Activated T-helper 9 cell treated with anti-CD3 and anti-CD28 coated beads, Interleukin-2, amount 50 U/mL, for 16 hours (primary cell): ENCODE results near the gene SPSB2.
"Not testable (repeated sequence)": the region's sequence is repeated elsewhere in the genome, so short reads cannot be mapped to it uniquely, and the experiment has no call there.

Experiments
- DNase-seq: peaks from one replicate; pipeline ENCODE4 v3.0.0-alpha.2; 2020; ENCODE audit warnings: low read depth

The SPSB2 gene, protein sequence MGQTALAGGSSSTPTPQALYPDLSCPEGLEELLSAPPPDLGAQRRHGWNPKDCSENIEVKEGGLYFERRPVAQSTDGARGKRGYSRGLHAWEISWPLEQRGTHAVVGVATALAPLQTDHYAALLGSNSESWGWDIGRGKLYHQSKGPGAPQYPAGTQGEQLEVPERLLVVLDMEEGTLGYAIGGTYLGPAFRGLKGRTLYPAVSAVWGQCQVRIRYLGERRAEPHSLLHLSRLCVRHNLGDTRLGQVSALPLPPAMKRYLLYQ

DNA sequence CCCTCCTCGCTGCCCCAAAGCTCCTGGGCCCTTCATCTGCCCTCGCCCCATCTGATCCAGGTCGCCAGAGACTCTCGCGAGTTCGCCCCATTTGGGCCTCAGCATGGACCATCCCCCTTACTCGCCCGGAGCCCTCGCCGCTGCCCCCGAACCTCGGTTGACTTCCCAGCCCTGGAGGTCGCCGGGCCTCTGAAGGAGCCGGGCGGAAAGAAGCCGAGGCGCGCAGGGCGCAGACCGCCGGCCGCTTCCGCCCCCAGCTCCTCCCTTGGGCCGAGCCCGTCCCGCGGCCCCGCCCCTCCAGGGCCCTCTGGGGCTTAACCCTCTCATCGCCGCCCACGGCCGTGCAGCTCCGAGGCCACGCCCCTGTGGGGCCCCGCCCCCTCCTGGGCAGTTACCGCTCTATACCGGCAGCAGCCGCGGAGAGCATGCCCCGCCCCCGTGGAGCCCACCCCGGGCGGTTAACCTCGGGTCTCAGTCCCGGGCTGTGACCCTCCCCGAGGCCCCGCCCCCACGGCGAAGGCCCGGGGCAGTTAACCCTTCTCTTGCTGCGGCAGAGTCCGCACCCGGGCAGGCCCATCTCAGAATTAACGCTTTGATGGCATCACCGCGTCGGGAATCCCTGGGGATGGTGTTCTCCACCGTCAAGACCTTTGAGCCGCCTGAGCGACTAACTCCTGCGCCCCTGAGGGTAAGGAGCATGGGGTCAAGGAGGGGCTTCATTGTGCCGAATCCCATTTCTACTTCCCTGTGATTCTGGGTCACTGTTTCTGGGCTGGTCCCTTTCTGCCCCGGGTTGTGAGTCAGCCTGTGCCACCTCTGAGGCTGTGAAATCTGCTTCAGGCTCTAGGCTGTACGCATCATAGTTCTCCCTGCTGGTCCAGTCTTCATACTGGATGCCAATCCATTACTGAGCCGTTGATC lies at the start of gene SPSB2:
SPSB2 (minus strand) TSS at position 210 of the 921 bp plus-strand sequence. CDS start 402 bp downstream, outside the sequence.
- DNase-seq = peak; percentile 99

DNA sequence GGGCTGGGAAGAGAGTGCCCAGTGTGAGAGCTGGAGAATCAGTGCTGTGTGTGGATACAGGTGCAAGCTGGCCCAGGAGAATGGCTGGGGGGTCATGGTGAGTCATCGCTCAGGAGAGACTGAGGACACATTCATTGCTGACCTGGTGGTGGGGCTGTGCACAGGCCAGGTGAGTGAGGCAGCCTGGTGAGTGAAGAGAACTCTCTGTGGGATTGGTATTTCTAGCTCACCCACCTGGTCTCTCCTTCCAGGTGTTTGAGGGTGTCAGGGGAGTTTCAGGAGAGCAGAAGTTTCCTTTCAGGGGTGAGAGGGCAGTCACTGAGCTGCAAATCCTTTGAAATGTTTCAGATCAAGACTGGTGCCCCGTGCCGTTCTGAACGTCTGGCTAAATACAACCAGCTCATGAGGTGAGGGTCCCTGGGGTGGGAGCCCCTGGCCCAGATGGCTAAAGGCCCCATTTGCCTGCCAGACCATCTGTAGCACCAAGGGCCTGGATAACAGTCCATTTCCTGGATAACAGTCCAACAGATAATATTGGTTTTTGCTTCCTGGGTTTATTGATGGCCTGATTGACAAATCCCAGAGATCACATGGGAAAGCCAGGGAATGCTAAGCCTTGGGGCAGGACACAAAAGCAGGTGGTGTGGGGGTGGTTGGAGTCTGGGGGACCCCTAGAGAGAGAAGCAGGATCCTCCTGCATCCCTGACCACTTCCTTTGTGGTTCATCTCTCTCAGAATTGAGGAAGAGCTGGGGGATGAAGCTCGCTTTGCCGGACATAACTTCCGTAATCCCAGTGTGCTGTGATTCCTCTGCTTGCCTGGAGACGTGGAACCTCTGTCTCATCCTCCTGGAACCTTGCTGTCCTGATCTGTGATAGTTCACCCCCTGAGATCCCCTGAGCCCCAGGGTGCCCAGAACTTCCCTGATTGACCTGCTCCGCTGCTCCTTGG lies 49.2 kb upstream of the SPSB2 start:
- no peak for DNase-seq

DNA sequence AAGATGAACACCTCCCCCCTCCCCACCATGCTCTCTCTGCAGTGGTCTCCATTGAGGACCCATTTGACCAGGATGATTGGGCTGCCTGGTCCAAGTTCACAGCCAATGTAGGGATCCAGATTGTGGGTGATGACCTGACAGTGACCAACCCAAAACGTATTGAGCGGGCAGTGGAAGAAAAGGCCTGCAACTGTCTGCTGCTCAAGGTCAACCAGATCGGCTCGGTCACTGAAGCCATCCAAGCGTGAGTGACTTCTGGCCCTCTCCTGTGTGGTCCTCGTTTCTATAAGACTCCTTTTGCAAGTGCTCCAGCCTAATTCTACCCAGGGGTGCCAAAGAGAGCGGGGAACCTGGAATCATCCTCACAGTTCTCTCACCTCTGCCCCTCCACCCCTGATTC lies 48.4 kb upstream of the SPSB2 start:
- DNase-seq = no peak

DNA sequence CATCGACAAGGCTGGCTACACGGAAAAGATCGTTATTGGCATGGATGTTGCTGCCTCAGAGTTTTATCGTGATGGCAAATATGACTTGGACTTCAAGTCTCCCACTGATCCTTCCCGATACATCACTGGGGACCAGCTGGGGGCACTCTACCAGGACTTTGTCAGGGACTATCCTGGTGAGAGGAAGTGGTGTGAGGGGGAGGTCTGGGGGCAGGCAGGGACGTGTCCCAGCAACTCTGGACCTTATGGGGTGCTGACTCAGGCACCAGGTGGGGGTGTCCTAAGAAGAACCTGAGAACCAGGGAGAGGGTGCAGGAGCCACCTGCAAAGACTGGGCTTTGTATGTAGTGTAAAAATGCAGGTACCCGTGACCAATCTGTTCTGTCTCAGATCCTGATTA lies 46.5 kb upstream of the SPSB2 start:
- DNase-seq = no peak

DNA sequence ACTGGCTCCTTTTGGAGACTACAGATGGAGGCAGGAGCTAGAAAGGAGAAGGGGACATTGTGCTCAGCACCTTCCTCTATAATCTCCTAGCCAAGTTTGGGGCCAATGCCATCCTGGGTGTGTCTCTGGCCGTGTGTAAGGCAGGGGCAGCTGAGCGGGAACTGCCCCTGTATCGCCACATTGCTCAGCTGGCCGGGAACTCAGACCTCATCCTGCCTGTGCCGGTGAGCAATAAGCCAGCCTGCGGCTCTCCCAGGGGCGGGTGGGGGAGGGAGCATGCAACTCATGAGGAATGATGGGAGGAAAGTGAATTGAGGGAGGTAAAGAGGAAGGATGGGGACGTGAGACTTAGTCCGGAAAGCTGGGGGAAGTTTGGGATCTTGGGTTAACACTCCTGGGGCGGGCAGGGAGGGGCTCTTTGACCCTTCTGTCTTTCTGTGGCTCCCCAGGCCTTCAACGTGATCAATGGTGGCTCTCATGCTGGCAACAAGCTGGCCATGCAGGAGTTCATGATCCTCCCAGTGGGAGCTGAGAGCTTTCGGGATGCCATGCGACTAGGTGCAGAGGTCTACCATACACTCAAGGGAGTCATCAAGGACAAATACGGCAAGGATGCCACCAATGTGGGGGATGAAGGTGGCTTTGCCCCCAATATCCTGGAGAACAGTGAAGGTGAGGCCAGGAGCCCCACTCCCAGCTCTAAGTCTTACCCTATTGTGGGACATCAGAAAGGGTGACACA lies 44.6 kb upstream of the SPSB2 start:
- no peak for DNase-seq

DNA sequence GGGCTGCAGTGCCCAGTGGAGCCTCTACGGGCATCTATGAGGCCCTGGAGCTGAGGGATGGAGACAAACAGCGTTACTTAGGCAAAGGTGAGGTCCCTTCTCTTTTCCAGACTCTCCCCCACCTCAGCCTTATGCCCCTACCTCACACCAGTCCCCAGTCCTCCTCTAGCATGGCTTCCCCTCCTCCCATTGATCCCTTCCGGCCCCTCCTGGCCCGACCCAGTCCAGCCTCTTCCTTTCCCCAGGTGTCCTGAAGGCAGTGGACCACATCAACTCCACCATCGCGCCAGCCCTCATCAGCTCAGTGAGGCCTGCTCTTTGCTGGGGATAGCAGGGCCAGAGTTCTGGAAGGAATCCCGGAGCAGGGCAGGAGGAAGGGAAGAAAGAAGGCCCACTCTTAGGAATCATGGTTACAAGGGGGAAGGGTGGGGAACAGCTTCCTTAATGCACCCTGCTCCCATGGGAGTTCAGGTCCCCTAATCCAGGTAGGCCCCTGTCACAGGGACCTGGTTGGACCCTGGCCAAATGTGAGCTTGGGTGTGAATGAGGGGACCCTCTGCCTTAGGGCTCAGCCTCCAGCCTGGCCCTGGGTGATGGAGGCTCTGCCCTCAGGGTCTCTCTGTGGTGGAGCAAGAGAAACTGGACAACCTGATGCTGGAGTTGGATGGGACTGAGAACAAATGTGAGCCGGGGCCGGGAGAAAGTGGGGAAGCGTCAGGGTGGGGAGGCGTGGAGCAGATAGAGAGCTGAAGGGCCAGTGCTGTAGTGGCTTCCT lies 43.5 kb upstream of the SPSB2 start:
- no peak for DNase-seq

DNA sequence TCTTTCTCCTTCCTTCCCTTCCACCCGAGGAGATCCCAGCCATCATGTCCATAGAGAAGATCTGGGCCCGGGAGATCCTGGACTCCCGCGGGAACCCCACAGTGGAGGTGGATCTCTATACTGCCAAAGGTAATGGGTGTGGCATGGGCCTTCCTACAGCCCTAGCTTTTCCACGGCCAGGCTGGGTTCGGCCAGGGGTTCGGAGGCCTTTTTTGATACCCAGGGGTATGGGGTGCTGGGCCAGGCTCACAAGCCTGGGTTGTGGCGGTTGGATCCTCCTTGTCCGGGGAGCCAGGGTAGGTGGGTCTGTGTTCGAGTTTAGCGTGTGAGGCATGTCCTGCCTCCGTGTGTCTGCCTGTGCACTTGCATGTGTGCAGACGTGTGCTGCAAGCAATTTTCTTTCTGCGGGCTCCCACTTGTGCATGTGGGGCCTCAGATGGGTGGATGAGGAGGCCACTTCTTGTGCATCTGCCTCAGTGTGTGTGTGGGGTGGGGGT lies 42.7 kb upstream of the SPSB2 start:
- no peak for DNase-seq

DNA sequence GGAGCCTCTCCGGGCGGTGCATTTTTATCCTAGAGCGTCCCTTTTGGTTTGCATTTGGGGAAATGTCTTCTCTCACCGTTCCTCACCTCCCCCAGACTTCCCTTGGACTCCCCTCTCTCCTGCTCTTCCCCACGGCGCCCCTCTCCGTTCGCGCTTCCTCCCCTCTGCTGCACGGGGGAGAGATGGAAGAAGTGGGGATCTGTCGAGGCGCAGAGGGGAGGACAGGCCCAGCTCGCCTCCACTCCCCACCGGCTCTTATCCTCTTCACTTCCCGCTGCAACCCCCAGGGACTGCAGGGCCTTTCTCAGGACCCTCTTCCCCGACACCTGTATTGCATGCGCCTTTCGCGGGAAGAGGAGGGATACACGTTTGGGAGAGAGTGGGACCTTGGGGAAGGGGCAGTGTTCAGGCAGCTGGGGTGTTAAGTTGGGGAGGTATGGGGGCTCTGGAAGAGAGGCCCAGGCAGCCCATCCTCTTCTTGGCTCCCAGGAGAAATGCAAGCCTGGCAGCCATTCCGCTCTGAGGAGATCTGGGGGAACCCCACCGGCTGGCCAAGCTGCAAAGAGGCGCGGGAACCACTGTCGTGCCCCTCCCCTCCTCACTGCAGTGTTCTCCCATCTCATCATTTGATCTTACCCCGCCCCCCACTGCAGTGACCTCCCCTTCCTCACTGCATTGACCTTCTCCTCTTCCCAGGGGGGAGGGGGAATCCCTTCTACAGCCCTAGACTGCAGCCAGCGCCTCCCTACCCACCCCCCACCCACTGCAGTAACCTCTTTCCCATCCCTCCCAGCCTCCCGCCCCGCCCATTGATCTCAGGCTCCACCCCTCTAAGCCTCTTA lies 42.1 kb upstream of the SPSB2 start:
- no peak for DNase-seq

DNA sequence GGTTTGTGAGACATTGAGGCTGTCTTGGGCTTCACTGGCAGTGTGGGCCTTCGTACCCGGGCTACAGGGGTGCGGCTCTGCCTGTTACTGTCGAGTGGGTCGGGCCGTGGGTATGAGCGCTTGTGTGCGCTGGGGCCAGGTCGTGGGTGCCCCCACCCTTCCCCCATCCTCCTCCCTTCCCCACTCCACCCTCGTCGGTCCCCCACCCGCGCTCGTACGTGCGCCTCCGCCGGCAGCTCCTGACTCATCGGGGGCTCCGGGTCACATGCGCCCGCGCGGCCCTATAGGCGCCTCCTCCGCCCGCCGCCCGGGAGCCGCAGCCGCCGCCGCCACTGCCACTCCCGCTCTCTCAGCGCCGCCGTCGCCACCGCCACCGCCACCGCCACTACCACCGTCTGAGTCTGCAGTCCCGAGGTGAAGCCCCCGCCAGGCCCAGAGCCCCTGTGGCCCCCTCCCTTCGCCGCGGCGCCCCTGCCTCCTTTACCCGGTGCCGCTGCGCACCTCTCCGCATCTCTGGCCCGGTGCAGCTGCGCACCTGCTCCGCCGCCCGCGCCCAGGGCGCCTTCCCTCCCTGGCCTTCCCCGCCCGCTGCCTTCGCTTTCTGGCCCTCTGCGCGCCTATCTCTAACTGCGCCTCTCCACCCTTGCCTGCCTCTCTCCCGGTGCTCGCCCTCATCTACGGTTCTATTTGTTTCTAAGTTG lies 41.3 kb upstream of the SPSB2 start, which contains the start of gene ENO2:
ENO2 (plus strand) TSS at position 335 of the 701 bp plus-strand sequence. CDS start 1,253 bp downstream, outside the sequence.
- peak; percentile 78 for DNase-seq

DNA sequence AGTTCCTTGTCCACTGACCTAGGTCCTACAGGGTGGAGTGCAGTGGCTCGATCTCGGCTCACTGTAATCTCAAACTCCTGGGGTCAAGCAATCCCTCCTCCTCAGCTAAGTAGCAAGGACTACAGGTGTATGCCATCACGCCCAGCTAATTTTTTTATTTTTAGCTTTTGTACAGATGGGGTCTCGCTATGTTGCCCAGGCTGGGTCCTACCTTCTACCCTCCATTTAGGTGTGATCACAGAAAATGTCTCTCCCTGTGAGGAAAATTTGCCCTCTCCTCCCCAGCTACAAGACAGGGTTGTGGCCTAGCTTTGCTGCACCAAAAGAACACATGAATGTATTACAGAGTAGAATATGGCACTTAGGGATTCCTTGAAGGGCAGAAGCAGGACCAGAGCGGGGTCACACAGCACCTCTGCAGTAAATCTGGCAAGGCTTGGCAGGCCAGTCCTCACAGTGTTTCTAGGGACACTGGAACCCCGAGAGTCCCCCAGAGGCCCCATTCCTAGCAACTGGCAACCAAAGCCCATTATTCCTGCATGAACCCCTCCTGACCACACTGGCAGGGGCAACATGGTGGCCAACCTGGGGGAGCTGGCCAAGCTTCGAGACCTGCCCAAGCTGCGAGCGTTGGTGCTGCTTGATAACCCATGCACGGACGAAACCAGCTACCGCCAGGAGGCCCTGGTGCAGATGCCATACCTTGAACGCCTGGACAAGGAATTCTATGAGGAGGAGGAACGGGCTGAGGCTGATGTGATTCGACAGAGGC lies 39.2 kb upstream of the SPSB2 start:
- DNase-seq = no peak

DNA sequence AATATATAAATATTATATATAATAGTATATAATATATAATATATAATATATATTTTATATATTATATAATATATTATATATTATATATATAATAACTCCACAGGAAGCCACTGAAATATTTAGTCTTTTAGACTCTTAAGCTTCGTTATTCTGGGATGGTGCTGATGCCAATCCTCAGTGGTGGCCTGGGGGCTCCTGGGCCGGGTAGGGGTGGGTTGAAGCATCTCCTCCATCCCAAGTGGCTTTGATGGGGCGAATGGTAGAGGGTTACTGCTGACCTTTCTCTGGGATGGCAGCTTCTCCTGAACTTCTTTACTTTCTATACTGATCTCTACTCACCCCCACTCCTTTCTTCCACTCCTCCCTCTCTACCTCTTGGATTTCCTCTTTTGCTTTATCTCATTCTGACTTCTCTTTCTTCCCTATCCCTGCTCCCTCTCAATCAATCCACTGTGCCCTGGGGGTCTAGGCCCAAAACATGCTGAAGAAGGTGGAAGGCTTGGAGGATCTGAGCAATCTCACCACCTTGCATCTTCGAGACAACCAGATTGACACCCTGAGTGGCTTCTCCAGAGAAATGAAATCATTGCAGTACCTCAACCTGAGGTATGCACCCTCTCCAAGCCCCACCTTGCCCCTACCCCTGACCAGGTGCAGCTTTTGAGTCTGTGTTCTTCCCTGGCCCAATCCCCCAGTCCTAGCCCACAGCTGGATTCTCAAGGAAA lies 36.5 kb upstream of the SPSB2 start:
- no peak for DNase-seq

DNA sequence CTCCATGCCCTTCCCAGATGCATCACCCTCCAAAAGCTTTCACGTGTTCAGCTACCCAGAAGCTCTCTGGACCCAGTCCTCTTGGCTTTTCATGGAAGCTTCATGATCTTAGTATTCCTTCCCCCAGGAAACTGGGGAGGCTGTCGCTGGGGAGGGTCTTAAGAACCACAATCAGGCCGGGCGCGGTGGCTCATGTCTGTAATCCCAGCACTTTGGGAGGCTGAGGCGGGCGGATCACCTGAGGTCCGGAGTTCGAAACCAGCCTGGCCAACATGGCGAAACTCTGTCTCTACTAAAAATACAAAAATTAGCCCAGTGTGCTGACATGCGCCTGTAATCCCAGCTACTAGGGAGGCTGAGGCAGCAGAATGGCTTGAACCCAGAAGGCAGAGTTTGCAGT lies 35.0 kb upstream of the SPSB2 start:
- DNase-seq = not testable (repeated sequence)

DNA sequence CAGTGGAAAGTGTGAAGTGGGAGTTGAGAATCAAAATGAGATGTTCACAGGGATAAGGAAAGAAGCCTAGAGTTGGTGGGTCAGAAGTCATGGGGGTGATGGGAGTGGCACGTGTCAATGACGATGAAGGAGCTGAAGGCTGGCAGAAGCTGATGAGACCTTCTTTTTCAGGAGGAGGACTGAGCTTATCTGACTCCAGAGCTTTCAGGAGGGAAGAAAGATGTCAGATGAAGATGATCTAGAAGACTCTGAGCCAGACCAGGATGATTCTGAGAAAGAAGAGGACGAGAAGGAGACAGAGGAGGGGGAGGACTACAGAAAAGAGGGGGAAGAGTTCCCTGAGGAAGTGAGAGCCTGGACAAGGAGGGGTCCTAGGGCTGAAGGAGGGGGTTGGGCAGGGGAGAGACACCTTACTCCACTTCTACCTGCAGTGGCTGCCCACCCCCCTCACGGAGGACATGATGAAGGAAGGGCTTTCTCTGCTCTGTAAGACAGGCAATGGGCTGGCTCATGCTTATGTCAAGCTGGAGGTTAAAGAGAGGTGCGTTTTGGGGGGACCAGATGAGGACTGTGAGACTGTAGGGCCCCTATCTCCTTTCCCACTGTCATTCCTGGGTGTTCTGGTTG lies 32.4 kb upstream of the SPSB2 start:
- no peak for DNase-seq

DNA sequence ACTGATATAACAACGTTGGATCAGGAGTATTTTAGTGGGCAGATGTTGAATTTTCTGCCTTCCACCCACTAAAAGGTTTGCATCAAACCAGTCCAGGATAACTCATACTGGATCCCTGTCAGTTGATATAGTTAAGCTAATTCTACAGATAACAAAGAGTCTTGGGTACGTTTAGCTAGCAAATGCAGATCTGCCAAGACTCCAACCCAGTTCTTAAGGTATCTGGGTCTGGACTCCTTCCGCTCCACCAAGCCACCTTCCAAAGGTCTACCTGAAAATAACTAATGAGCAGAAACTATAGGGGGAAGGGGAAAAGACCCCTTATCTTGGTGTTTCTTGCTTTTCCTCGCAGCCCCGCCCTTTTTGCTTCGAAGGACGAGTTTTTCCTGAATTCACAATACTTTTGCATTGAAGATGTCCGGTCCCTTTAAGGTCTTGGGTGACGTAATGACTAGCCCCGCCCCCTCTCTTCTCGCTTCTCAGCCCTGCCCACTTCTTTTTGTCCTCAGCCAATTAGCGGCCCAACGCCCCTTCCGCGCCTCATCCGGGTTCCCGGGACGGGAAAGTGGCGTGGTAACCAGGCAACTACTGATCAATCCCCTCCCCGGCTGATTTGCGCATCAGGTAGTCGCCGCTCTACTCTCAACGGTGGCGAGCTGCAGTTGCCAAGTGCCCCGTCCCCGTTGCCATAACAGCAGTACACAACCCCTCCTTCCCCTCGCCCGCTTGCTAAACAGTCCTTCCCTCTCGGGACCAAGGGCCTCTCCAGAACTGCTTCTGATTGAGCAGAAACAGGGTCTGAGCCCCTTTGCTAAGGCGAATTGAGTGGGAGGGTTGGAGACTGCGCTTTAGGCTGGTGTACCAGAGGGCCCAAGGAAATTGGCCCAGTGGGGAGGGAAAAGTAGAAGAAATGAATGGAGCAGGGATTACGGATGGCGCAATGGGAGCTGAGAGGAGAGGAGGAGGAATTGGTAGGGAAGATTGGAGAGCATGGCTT lies 31.5 kb upstream of the SPSB2 start, which contains the start of gene LRRC23:
LRRC23 (plus strand) TSS at position 543 of the 997 bp plus-strand sequence. CDS start 812 bp downstream, outside the sequence.
- peak; percentile 96 for DNase-seq

DNA sequence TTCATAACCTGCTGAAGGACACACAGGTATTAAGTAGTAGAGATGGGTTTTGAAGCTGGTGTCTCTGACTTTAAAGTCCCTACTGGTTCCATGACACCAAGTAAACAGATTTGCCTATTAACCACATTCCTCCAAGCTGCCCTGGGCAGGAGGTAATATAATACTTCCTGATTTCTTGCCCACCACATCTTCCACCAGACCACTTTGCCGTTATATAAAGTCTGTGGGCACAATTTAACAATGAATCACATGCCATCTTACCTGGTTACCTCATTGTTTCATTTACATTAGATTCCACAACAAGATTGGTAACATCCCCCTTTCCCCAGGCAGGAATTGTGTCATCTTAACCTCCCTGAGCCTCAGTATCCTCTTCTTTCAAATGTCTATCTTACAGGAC lies 30.6 kb upstream of the SPSB2 start:
- no peak for DNase-seq
